Measurements from ENCODE around the gene RNF32.
"Not testable (repeated sequence)": the region's sequence is repeated elsewhere in the genome, so short reads cannot be mapped to it uniquely, and the experiment has no call there.

RNF32 gene

DNA sequence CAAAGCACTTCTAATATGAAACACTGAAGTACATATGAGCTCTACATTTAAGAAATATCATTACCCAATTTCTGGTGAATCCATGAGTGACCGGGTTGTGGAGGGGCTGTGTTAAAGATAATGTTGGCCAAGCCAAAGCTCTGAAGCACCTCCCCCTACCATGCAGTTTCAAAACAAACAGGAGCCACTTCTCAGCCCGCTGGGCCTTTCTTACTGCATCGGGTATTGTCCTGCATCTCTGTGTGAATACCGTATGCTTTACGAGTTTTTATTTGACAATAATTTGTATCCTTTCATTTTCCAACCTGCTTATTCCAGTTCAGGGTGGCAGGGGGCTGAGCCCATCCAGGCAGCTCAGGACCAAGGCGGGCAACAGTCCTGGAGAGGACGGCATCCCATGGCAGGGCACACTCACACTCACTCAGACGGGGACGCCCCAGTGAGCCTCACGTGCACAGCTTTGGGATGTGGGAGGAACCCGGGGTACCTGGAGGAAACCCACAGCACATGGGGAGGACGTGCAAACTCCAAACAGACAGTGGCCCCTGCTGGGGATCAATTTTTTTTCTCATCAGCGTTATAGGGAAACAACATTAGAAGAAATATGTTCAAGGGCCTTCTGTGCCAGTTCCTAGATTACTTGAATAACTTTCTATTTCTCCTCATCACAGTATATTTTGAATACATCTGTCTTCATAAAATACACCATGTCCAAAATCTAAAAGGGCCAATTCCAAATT lies 1.9 kb downstream of the RNF32 start:
- TF ChIP-seq, protein P1, sequence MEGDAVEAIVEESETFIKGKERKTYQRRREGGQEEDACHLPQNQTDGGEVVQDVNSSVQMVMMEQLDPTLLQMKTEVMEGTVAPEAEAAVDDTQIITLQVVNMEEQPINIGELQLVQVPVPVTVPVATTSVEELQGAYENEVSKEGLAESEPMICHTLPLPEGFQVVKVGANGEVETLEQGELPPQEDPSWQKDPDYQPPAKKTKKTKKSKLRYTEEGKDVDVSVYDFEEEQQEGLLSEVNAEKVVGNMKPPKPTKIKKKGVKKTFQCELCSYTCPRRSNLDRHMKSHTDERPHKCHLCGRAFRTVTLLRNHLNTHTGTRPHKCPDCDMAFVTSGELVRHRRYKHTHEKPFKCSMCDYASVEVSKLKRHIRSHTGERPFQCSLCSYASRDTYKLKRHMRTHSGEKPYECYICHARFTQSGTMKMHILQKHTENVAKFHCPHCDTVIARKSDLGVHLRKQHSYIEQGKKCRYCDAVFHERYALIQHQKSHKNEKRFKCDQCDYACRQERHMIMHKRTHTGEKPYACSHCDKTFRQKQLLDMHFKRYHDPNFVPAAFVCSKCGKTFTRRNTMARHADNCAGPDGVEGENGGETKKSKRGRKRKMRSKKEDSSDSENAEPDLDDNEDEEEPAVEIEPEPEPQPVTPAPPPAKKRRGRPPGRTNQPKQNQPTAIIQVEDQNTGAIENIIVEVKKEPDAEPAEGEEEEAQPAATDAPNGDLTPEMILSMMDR (conservative IDR thresholded peaks at IDR 0.05; ENCODE audit: control insufficient read depth, insufficient read depth, low read depth, low read length), result no peak
- no peak overlapping the region for H3K4me3 ChIP-seq (ENCODE audit: control insufficient read depth, low read depth, low read length)
- DNase-seq (ENCODE audit: low read depth), result no peak

DNA sequence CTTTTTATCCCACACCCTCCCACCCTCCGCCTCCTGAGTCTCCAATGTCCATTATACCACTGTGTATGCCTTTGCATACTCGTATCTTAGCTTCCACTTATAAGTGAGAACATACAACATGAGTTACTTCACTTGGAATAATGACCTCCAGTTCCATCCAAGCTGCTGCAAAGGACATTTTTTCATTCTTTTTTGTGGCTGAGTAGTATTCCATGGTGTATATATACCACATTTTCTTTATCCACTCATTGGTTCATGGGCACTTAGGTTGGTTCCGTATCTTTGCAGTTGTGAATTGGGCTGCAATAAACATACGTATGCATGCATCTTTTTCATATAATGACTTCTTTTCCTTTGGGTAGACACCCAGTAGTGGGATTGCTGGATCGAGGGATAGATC lies 6.8 kb downstream of the RNF32 start:
- DNase-seq (ENCODE audit: low read depth); H3K4me3 ChIP-seq (ENCODE audit: control insufficient read depth, low read depth, low read length): not testable (repeated sequence)

DNA sequence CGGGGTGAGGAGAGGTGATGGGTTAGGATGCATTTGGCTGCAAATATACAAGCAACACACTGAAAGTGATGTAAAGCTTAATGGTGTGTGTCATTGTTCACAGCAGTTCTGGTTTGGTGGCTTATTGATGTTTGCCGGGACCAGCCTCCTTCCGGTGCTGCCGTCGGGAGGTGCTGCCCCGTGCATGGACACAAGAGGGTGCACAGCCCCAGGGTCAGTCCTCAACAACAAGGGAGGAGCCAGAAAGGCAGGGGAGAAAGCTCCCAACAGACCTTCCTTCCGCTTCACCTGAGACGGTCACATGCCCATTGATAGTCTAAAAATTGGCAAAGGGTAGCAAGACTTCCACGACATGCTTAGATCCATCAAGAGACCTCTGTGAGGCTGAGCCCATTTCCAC lies 9.5 kb downstream of the RNF32 start:
- TF ChIP-seq, protein P1 (conservative IDR thresholded peaks at IDR 0.05; ENCODE audit: control insufficient read depth, insufficient read depth, low read depth, low read length), result peak; percentile 33
- no peak overlapping the region for H3K4me3 ChIP-seq (ENCODE audit: control insufficient read depth, low read depth, low read length)
- DNase-seq (ENCODE audit: low read depth), result peak; percentile 10

DNA sequence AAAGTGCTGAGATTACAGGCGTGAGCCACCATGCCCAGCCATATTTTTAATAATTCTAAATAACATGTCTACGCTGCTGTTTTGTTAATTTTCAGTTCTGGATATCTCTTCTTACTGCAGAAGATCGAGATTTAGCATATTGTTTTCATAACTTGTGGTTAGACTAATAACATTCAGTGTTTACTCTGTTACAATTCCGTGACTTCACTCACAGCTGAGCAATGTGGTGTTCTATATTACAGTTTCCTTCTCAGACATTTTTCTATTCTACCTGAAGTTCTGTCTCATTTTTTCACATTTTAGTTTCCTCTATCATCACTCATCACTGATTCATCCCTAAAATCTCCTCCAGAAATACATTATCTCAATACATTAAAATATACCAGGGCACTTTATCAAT lies 10.9 kb downstream of the RNF32 start:
- H3K4me3 ChIP-seq (ENCODE audit: control insufficient read depth, low read depth, low read length), result no peak overlapping the region
- TF ChIP-seq, protein P1 (conservative IDR thresholded peaks at IDR 0.05; ENCODE audit: control insufficient read depth, insufficient read depth, low read depth, low read length), result no peak
- DNase-seq (ENCODE audit: low read depth), result peak; percentile 5

DNA sequence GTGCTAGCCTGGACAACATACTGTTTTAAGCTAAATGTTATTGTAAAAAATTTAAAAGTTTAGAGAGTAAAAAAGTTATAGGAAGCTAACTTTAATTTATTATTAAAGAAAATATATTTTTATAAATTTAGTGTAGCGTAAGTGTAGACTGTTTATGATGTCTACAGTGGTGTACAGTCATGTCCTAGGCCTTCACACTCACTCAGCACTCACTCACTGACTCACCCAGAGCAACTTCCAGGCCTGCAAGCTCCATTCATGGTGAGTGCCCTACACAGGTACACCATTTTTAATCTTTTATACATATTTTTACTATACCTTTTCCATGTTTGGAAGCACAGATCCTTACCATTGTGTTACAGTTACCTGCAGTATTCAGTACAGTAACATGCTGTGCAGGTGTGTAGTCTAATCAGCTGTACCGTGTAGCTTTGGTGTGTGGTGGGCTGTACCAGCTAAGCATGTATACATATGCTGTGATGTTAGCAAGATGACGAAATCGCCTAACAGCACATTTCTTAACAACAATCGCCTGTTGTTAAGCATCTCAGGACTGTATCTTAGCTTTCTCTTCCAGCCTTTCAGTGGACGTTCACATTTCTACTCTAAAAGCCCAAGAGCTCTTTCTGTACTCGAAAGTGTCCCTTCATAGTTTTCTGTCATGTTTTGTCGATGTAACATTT lies 12.5 kb downstream of the RNF32 start:
- TF ChIP-seq, protein P1 (conservative IDR thresholded peaks at IDR 0.05; ENCODE audit: control insufficient read depth, insufficient read depth, low read depth, low read length), result no peak
- peak; percentile 61 for DNase-seq (ENCODE audit: low read depth)
- no peak overlapping the region for H3K4me3 ChIP-seq (ENCODE audit: control insufficient read depth, low read depth, low read length)

DNA sequence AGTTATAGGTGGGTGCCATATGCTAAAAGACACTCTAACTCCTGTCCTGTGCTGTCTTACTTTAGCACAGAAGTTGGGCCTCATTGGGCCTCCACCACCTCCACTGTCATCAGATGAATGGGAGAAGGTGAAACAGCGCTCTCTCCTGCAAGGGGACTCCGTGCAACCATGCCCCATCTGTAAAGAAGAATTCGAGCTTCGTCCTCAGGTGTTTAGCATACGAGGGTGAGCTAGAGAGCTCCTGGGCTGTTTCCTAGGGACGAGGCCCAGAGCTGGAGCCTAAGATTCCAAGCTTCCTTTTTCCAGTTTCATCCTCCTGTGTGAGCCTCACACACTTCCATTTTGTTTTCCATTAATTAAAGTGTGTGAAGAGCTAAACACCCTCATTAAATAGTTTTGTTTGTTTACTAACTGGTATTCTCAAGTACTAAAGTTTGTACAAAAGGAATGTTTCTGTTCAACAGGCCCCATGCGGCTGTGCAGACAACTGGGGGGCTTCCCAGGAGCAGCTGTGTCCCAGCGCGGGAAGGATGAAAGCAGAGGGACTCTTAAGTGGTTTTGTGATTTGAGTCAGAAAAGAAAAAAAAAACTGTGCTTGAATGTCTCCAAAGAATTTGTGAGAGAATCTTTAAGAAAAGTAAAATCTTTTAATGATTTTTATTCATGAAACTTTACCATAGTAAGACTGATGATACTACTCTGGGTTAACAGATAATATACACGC lies 14.1 kb downstream of the RNF32 start:
- DNase-seq (ENCODE audit: low read depth), result no peak
- TF ChIP-seq, protein P1 (conservative IDR thresholded peaks at IDR 0.05; ENCODE audit: control insufficient read depth, insufficient read depth, low read depth, low read length), result no peak
- H3K4me3 ChIP-seq (ENCODE audit: control insufficient read depth, low read depth, low read length), result no peak overlapping the region

DNA sequence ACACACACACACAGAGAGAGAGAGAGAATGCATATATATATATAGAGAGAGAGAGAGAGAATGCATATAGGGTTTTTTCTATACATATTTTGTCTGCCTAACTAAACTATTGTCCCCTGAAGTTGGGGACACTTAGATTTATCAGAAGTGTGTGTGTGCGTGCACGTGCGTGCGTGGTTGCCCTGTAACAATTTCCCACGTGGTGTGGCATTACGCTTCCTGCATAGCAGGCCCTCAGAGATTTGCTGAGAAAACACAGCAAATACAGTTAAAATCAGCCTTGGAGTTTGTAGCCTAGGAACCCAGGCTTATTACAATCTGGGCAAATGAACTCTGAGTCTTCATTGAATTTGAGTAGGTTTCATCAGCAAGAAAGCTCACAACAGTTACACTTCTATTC lies 14.7 kb downstream of the RNF32 start:
- TF ChIP-seq, protein P1 (conservative IDR thresholded peaks at IDR 0.05; ENCODE audit: control insufficient read depth, insufficient read depth, low read depth, low read length), result no peak
- no peak overlapping the region for H3K4me3 ChIP-seq (ENCODE audit: control insufficient read depth, low read depth, low read length)
- DNase-seq (ENCODE audit: low read depth), result no peak

Measured in fibroblast of mammary gland (primary cell).